ENCODE results near the gene ZBTB25. TPM values are rescaled to one million over a fixed set of nuclear protein-coding genes. Genes with fewer than 3 reads are reported as not detected.

The ZBTB25 gene
- polyA plus RNA-seq, 3 donors, result 3.2 to 8.7 (median 3.9) TPM

- peaks cover 0 to 2% (median 2%) of the 10 kb centered on the region in 3 donors for H3K27me3 Mint-ChIP-seq (ENCODE audit: low read depth in 3 of 3)
- H3K4me3 Mint-ChIP-seq, result peak overlapping the region; percentile 96 to 98
- DNase-seq, result peak; percentile 64 to 75 (median 72)
- intact Hi-C loops (cut with micrococcal nuclease), result loop anchor here (5.0 to 10.0 kb wide), 2 partner anchors 37 to 150 kb away; partner anchors contain the start of gene HSPA2 (in 1 of the 2)
- whole genome bisulfite sequencing (ENCODE audit: insufficient coverage), result under 1% methylated on average over 39 of the region's 68 CpGs
- peaks cover 52% of the 10 kb centered on the region for H4K20me1 ChIP-seq (ENCODE audit: insufficient read depth, low read length)
- peaks cover 77% of the 10 kb centered on the region for H3K79me2 ChIP-seq (ENCODE audit: insufficient read depth, low read length)
- H3K36me3 Mint-ChIP-seq, result peaks cover 0 to 4% of the 10 kb centered on the region in 2 donors
- peak overlapping the region; percentile 99 for H3K27ac ChIP-seq (ENCODE audit: low read depth in 1 of 2, low read length in 2 of 2)
- peak overlapping the region; percentile 97 to 99 (median 99) for H3K27ac Mint-ChIP-seq
- H3K4me1 ChIP-seq (ENCODE audit: control insufficient read depth in 1 of 2, insufficient read depth in 2 of 2, low read length in 2 of 2), result peaks cover 58 to 77% of the 10 kb centered on the region in 2 donors
- H3K4me1 Mint-ChIP-seq, result peaks cover 65% of the 10 kb centered on the region
- peak overlapping the region; percentile 37 for H2AFZ ChIP-seq (ENCODE audit: insufficient read depth, low read depth, low read length, poor library complexity, severe bottlenecking)
- no peaks in the 10 kb centered on the region for H3K9me3 Mint-ChIP-seq
- TF ChIP-seq CTCF (IDR thresholded peaks at IDR 0.05), result no peak
- peak overlapping the region; percentile 91 for H3K4me2 ChIP-seq (replicated peaks; ENCODE audit: extremely low read depth, low read length, poor library complexity, severe bottlenecking)
- no peaks in the 10 kb centered on the region for H3K9me3 ChIP-seq (replicated peaks in 1 of 2; ENCODE audit: control insufficient read depth in 1 of 2, insufficient read depth in 1 of 2, low read length in 2 of 2)
- H3K9ac ChIP-seq (ENCODE audit: insufficient read depth, low read length, poor library complexity, severe bottlenecking), result peak overlapping the region; percentile 99
- no peaks in the 10 kb centered on the region for H3K36me3 ChIP-seq (replicated peaks in 1 of 2; ENCODE audit: control insufficient read depth in 1 of 2, insufficient read depth in 2 of 2, low read length in 2 of 2)
- H3K4me3 ChIP-seq (replicated peaks in 1 of 3; ENCODE audit: low read depth in 2 of 3, low read length in 3 of 3), result peak overlapping the region; percentile 49 to 87 (median 66)
- no peaks in the 10 kb centered on the region for H3K27me3 ChIP-seq (ENCODE audit: control insufficient read depth in 2 of 2, insufficient read depth in 2 of 2, low read length in 2 of 2)
Measured at GRCh38 chr14:64504897-64505794, 1.5 kb upstream of the ZBTB25 start.

GRCh38 chr14:64504310-64504896 is 765 bp upstream of the ZBTB25 start, which contains the start of gene ZBTB1:
Gene ZBTB1 (plus strand): TSS chr14:64504770. CDS start chr14:64521505, 16,735 bp downstream.
- intact Hi-C loops (cut with micrococcal nuclease), result loop anchor here in 1 of 2 donors (10.0 kb wide), 1 partner anchor 150 kb away; no protein-coding TSS in a partner anchor
- Histone ChIP-seq H3K27ac (ENCODE audit: low read depth in 1 of 2, low read length in 2 of 2) (peak within 1 kb of the TSS; percentile 99), H3K79me2 (ENCODE audit: insufficient read depth, low read length) (peaks cover 75% of the 10 kb centered on the region), H3K27me3 (ENCODE audit: control insufficient read depth in 2 of 2, insufficient read depth in 2 of 2, low read length in 2 of 2) (no peaks in the 10 kb centered on the region), H3K9me3 (replicated peaks in 1 of 2; ENCODE audit: control insufficient read depth in 1 of 2, insufficient read depth in 1 of 2, low read length in 2 of 2) (no peaks in the 10 kb centered on the region), H3K36me3 (replicated peaks in 1 of 2; ENCODE audit: control insufficient read depth in 1 of 2, insufficient read depth in 2 of 2, low read length in 2 of 2) (no peaks in the 10 kb centered on the region), H2AFZ (ENCODE audit: insufficient read depth, low read depth, low read length, poor library complexity, severe bottlenecking) (peak within 1 kb of the TSS; percentile 49), H4K20me1 (ENCODE audit: insufficient read depth, low read length) (peaks cover 44% of the 10 kb centered on the region), H3K4me3 (replicated peaks in 1 of 3; ENCODE audit: low read depth in 2 of 3, low read length in 3 of 3) (peak within 1 kb of the TSS; percentile 49 to 87 (median 66)), H3K9ac (ENCODE audit: insufficient read depth, low read length, poor library complexity, severe bottlenecking) (peak within 1 kb of the TSS; percentile 99), H3K4me1 (ENCODE audit: control insufficient read depth in 1 of 2, insufficient read depth in 2 of 2, low read length in 2 of 2) (peaks cover 55 to 73% of the 10 kb centered on the region in 2 donors), H3K4me2 (replicated peaks; ENCODE audit: extremely low read depth, low read length, poor library complexity, severe bottlenecking) (peak within 1 kb of the TSS; percentile 91)
- Mint-ChIP-seq H3K27me3 (ENCODE audit: low read depth in 3 of 3) (peaks cover 0 to 2% (median 2%) of the 10 kb centered on the region in 3 donors), H3K9me3 (no peaks in the 10 kb centered on the region), H3K4me3 (peak within 1 kb of the TSS; percentile 96 to 98), H3K36me3 (peaks cover 0 to 5% of the 10 kb centered on the region in 2 donors), H3K27ac (peak within 1 kb of the TSS; percentile 97 to 99 (median 99)), H3K4me1 (peaks cover 65% of the 10 kb centered on the region)
- peak; percentile 80 to 88 (median 86) for DNase-seq
- no peak for TF ChIP-seq CTCF (IDR thresholded peaks at IDR 0.05)
- WGBS (ENCODE audit: insufficient coverage), result under 1% methylated on average over 63 of the region's 63 CpGs

Measured in CD14-positive monocyte (primary cell).